Ovary (tissue), 3 donors: ENCODE data around the gene DENND1A.

Experiments
- CTCF ChIP-seq, 3 donors: fragments of 450-650 bp in 2 of 3; fragments of 200-600 bp in 1 of 3; IDR thresholded peaks; one replicate each; pipeline versions ENCODE4 v1.5.1 to v1.8.0; 2016 to 2022; ENCODE audit warnings: antibody characterized with exemption in 3 of 3, mild to moderate bottlenecking in 1 of 3
- EP300 ChIP-seq: sonication (generic); formaldehyde crosslinking; IDR thresholded peaks from one replicate; pipeline ENCODE4 v1.6.1; 2017; ENCODE audit warnings: antibody characterized with exemption
- POLR2A ChIP-seq: fragments of 450-650 bp; IDR thresholded peaks from one replicate; pipeline ENCODE4 v1.6.1; 2017; ENCODE audit warnings: antibody characterized with exemption, mild to moderate bottlenecking, moderate library complexity
- donor health status: DM: no; HTN: no; CAD: no.

GRCh38 chr9:123392802-123393201 is 537.1 kb downstream of the DENND1A start:
- TF ChIP-seq CTCF (IDR thresholded peaks at IDR 0.05) (no peak), EP300 (no peak), POLR2A (no peak)
